H9 (cell line): ENCODE results near the gene ASPN. TPM values are rescaled to one million over a fixed set of nuclear protein-coding genes. Genes with fewer than 3 reads are reported as not detected.

ENCODE experiments used
- DNase-seq: peaks from one replicate; pipeline ENCODE4 v3.0.0-alpha.2; 2017
- H2AFZ ChIP-seq: one replicate; pipeline ENCODE4 v1.6.1; 2013; ENCODE audit warnings: mild to moderate bottlenecking, low read length, control low read depth, moderate library complexity
- H2AK5ac ChIP-seq: 2 replicates; pipeline ENCODE4 v1.6.1; 2013; ENCODE audit warnings: low read length, control low read depth, mixed read lengths; ENCODE audit not compliant: insufficient read length
- H2BK120ac ChIP-seq: one replicate; pipeline ENCODE4 v1.6.1; 2013; ENCODE audit warnings: low read depth, mild to moderate bottlenecking, low read length, control low read depth, inconsistent platforms; ENCODE audit not compliant: poor library complexity, severe bottlenecking
- H2BK12ac ChIP-seq: 2 replicates; pipeline ENCODE4 v1.6.1; 2013; ENCODE audit warnings: low read length, control low read depth, mixed read lengths, low read depth; ENCODE audit not compliant: insufficient read length
- H2BK15ac ChIP-seq: 2 replicates; pipeline ENCODE4 v1.6.1; 2013; ENCODE audit warnings: low read depth, low read length, control low read depth
- H2BK20ac ChIP-seq: one replicate; pipeline ENCODE4 v1.6.1; 2013; ENCODE audit warnings: low read depth, mild to moderate bottlenecking, low read length, control low read depth, inconsistent platforms; ENCODE audit not compliant: poor library complexity, severe bottlenecking
- H2BK5ac ChIP-seq: 2 replicates; pipeline ENCODE4 v1.6.1; 2013; ENCODE audit warnings: low read length, control low read depth, mixed read lengths; ENCODE audit not compliant: insufficient read length
- H3K14ac ChIP-seq: 2 replicates; pipeline ENCODE4 v1.6.1; 2013; ENCODE audit warnings: low read length, control low read depth; ENCODE audit not compliant: insufficient read depth
- H3K18ac ChIP-seq: 2 replicates; pipeline ENCODE4 v1.6.1; 2013; ENCODE audit warnings: low read depth, mild to moderate bottlenecking, mixed read lengths, low read length, control low read depth; ENCODE audit not compliant: insufficient read length
- H3K23ac ChIP-seq: 2 replicates; pipeline ENCODE4 v1.6.1; 2013; ENCODE audit warnings: low read length, control low read depth, mixed read lengths, low read depth; ENCODE audit not compliant: insufficient read length
- H3K23me2 ChIP-seq: 2 replicates; pipeline ENCODE4 v1.6.1; 2013; ENCODE audit warnings: low read depth, mild to moderate bottlenecking, mixed read lengths, low read length, control low read depth; ENCODE audit not compliant: insufficient read length, poor library complexity, severe bottlenecking
- H3K27ac ChIP-seq: 2 replicates; pipeline ENCODE4 v1.5.1; 2013; ENCODE audit warnings: low read length, control low read depth, mixed read lengths, low read depth; ENCODE audit not compliant: insufficient read length
- H3K27me3 ChIP-seq: 2 replicates; pipeline ENCODE4 v1.6.1; 2013; ENCODE audit warnings: low read length, control low read depth, inconsistent platforms; ENCODE audit not compliant: insufficient read depth
- H3K4ac ChIP-seq: 2 replicates; pipeline ENCODE4 v1.6.1; 2013; ENCODE audit warnings: low read depth, mild to moderate bottlenecking, control low read depth, inconsistent platforms, low read length, moderate library complexity
- H3K4me1 ChIP-seq: 2 replicates; pipeline ENCODE4 v1.6.1; 2013; ENCODE audit warnings: low read length, control low read depth, inconsistent platforms; ENCODE audit not compliant: insufficient read depth
- H3K4me2 ChIP-seq: 2 replicates; pipeline ENCODE4 v1.6.1; 2013; ENCODE audit warnings: low read length, control low read depth, mixed read lengths; ENCODE audit not compliant: insufficient read length, insufficient read depth
- H3K56ac ChIP-seq: 2 replicates; pipeline ENCODE4 v1.6.1; 2013; ENCODE audit warnings: low read depth, mild to moderate bottlenecking, mixed read lengths, low read length, control low read depth; ENCODE audit not compliant: insufficient read length
- H3K79me1 ChIP-seq: 2 replicates; pipeline ENCODE4 v1.6.1; 2013; ENCODE audit warnings: low read depth, mild to moderate bottlenecking, moderate library complexity, low read length, control low read depth, inconsistent platforms; ENCODE audit not compliant: insufficient read depth, poor library complexity, severe bottlenecking
- H3K79me2 ChIP-seq: 2 replicates; pipeline ENCODE4 v1.6.1; 2013; ENCODE audit warnings: low read length, control low read depth, inconsistent platforms; ENCODE audit not compliant: insufficient read depth
- H3K9ac ChIP-seq: 2 replicates; pipeline ENCODE4 v1.6.1; 2013; ENCODE audit warnings: low read length, control low read depth, mixed read lengths; ENCODE audit not compliant: insufficient read length; ENCODE audit errors: extremely low read depth
- H3K9me3 ChIP-seq: one replicate; pipeline ENCODE4 v1.6.1; 2013; ENCODE audit warnings: low read depth, low read length, inconsistent platforms; ENCODE audit not compliant: control insufficient read depth
- H3T11ph ChIP-seq: one replicate; pipeline ENCODE4 v1.6.1; 2013; ENCODE audit warnings: mild to moderate bottlenecking, low read length, control low read depth, inconsistent platforms
- H4K20me1 ChIP-seq: one replicate; pipeline ENCODE4 v1.6.1; 2013; ENCODE audit not compliant: control insufficient read depth, insufficient read length, insufficient read depth
- H4K5ac ChIP-seq: 2 replicates; pipeline ENCODE4 v1.6.1; 2013; ENCODE audit warnings: low read depth, mild to moderate bottlenecking, mixed read lengths, low read length, control low read depth; ENCODE audit not compliant: insufficient read length
- H4K8ac ChIP-seq: replicated peaks from 2 replicates; pipeline ENCODE4 v1.6.1; 2013; ENCODE audit warnings: low read length, control low read depth, mixed read lengths, low read depth; ENCODE audit not compliant: insufficient read length
- H4K91ac ChIP-seq: 2 replicates; pipeline ENCODE4 v1.6.1; 2013; ENCODE audit warnings: low read depth, mild to moderate bottlenecking, moderate library complexity, mixed read lengths, low read length, control low read depth; ENCODE audit not compliant: insufficient read length
- H3K27ac Mint-ChIP-seq, 3 experiments: 2 replicates in 2 of 3; 3 replicates in 1 of 3; pipeline ENCODE4 v1.8.0; 2020 to 2021; ENCODE audit warnings: mixed read lengths in 3 of 3, mild to moderate bottlenecking in 1 of 3, moderate library complexity in 1 of 3
- H3K27me3 Mint-ChIP-seq: 2 replicates; pipeline ENCODE4 v1.8.0; 2021; ENCODE audit warnings: low read depth, mild to moderate bottlenecking, moderate library complexity, mixed read lengths
- H3K36me3 Mint-ChIP-seq, 3 experiments: 2 replicates in 2 of 3; 3 replicates in 1 of 3; pipeline ENCODE4 v1.8.0; 2020 to 2021; ENCODE audit warnings: low read depth in 3 of 3, mixed read lengths in 3 of 3; ENCODE audit not compliant: insufficient read depth in 1 of 3
- H3K4me1 Mint-ChIP-seq, 2 experiments: 2 replicates each; pipeline ENCODE4 v1.8.0; 2020; ENCODE audit warnings: mixed read lengths in 2 of 2
- H3K4me3 Mint-ChIP-seq, 2 experiments: 2 replicates in 1 of 2; 3 replicates in 1 of 2; pipeline ENCODE4 v1.8.0; 2020 to 2021; ENCODE audit warnings: mild to moderate bottlenecking in 2 of 2, mixed read lengths in 2 of 2, moderate library complexity in 1 of 2
- H3K9me3 Mint-ChIP-seq, 2 experiments: 2 replicates in 1 of 2; 3 replicates in 1 of 2; pipeline ENCODE4 v1.8.0; 2020; ENCODE audit warnings: mild to moderate bottlenecking in 2 of 2, mixed read lengths in 2 of 2, moderate library complexity in 1 of 2
- WGBS: extraction: QIAGEN DNeasy Blood & Tissue Kit; methylation state at CpG from one replicate; pipeline ENCODE4 v1.1.7; 2013; ENCODE audit warnings: missing lambda C conversion rate, low lambda C conversion rate, mixed read lengths; ENCODE audit not compliant: insufficient read length; ENCODE audit errors: extremely low coverage; 5-methylcytosine and 5-hydroxymethylcytosine counted together
- total RNA-seq: library from RNA; stranded (reverse); gene quantifications from 2 replicates; pipeline ENCODE4 v1.2.1, GENCODE V29; 2021
- TF ChIP-seq, protein P1 (sequence below): fragments of 200-600 bp; sonication (generic); conservative IDR thresholded peaks from 3 replicates; pipeline ENCODE4 v1.8.0; 2021; ENCODE audit warnings: antibody characterized with exemption, mild to moderate bottlenecking

ASPN gene
- total RNA-seq, 1 experiment from 2014 or later = not detected

DNA sequence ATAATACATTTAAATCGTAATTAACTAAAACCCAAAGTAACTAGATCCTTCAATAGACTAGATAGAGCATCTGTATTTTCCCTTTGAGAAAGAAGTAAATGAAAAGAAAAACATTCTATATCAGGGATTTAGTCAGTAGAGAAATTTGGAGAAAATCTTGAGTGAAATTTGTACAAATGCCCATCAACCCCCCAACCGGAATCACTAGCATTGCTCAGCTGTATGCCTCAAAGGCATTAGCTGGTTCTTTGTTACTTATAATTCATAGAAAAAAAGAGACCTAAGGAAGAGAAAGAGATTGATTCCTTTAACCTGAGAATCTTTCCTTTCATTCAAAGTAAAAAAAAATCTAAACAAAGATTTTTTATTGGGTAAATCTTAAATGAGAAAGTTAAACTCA, 58.7 kb downstream of the ASPN start:
- no peaks in the 10 kb centered on the region for H3K36me3 Mint-ChIP-seq
- H3K4me1 Mint-ChIP-seq = peaks cover 2 to 3% of the 10 kb centered on the region in 2 experiments; a peak in 2 of 4 replicates
- H2BK15ac ChIP-seq = no peak overlapping the region
- no peak overlapping the region for H2BK12ac ChIP-seq
- H4K8ac ChIP-seq = no peak overlapping the region
- no peak for DNase-seq
- H3K9me3 ChIP-seq = no peaks in the 10 kb centered on the region
- no peaks in the 10 kb centered on the region for H3K79me2 ChIP-seq
- H4K5ac ChIP-seq = no peak overlapping the region
- no peak overlapping the region for H3K4ac ChIP-seq
- no peak overlapping the region for H4K91ac ChIP-seq
- no peak overlapping the region for H2BK120ac ChIP-seq
- no peak overlapping the region for H2BK20ac ChIP-seq
- no peak overlapping the region for H3K56ac ChIP-seq
- TF ChIP-seq, protein P1, sequence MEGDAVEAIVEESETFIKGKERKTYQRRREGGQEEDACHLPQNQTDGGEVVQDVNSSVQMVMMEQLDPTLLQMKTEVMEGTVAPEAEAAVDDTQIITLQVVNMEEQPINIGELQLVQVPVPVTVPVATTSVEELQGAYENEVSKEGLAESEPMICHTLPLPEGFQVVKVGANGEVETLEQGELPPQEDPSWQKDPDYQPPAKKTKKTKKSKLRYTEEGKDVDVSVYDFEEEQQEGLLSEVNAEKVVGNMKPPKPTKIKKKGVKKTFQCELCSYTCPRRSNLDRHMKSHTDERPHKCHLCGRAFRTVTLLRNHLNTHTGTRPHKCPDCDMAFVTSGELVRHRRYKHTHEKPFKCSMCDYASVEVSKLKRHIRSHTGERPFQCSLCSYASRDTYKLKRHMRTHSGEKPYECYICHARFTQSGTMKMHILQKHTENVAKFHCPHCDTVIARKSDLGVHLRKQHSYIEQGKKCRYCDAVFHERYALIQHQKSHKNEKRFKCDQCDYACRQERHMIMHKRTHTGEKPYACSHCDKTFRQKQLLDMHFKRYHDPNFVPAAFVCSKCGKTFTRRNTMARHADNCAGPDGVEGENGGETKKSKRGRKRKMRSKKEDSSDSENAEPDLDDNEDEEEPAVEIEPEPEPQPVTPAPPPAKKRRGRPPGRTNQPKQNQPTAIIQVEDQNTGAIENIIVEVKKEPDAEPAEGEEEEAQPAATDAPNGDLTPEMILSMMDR = no peak
- no peaks in the 10 kb centered on the region for H3K23me2 ChIP-seq
- no peak overlapping the region for H3K18ac ChIP-seq
- H2AFZ ChIP-seq = no peak overlapping the region
- H4K20me1 ChIP-seq = no peaks in the 10 kb centered on the region
- H3K23ac ChIP-seq = no peak overlapping the region
- H3K4me1 ChIP-seq = no peaks in the 10 kb centered on the region
- no peaks in the 10 kb centered on the region for H3K27me3 Mint-ChIP-seq
- no CpG with 5 or more reads among the region's 2 CpGs for WGBS
- H3K27ac Mint-ChIP-seq = no peak overlapping the region
- H3K14ac ChIP-seq = no peak overlapping the region
- no peak overlapping the region for H3K27ac ChIP-seq
- H2AK5ac ChIP-seq = no peak overlapping the region
- no peaks in the 10 kb centered on the region for H3K79me1 ChIP-seq
- H2BK5ac ChIP-seq = no peak overlapping the region
- no peak overlapping the region for H3K9ac ChIP-seq
- no peaks in the 10 kb centered on the region for H3K27me3 ChIP-seq
- H3T11ph ChIP-seq = no peak overlapping the region
- no peaks in the 10 kb centered on the region for H3K9me3 Mint-ChIP-seq
- H3K4me2 ChIP-seq = no peak overlapping the region
- no peak overlapping the region for H3K4me3 Mint-ChIP-seq
